GM21526 (cell line): Measurements from ENCODE around the gene ZMIZ1.

Experiments used
- ATAC-seq: cut with Tn5 transposase; IDR thresholded peaks from one replicate; pipeline ENCODE4 v1.9.1; 2021; ENCODE audit warnings: moderate library complexity; ENCODE audit not compliant: unreplicated experiment, low FRiP score

Gene ZMIZ1, protein sequence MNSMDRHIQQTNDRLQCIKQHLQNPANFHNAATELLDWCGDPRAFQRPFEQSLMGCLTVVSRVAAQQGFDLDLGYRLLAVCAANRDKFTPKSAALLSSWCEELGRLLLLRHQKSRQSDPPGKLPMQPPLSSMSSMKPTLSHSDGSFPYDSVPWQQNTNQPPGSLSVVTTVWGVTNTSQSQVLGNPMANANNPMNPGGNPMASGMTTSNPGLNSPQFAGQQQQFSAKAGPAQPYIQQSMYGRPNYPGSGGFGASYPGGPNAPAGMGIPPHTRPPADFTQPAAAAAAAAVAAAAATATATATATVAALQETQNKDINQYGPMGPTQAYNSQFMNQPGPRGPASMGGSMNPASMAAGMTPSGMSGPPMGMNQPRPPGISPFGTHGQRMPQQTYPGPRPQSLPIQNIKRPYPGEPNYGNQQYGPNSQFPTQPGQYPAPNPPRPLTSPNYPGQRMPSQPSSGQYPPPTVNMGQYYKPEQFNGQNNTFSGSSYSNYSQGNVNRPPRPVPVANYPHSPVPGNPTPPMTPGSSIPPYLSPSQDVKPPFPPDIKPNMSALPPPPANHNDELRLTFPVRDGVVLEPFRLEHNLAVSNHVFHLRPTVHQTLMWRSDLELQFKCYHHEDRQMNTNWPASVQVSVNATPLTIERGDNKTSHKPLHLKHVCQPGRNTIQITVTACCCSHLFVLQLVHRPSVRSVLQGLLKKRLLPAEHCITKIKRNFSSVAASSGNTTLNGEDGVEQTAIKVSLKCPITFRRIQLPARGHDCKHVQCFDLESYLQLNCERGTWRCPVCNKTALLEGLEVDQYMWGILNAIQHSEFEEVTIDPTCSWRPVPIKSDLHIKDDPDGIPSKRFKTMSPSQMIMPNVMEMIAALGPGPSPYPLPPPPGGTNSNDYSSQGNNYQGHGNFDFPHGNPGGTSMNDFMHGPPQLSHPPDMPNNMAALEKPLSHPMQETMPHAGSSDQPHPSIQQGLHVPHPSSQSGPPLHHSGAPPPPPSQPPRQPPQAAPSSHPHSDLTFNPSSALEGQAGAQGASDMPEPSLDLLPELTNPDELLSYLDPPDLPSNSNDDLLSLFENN

DNA sequence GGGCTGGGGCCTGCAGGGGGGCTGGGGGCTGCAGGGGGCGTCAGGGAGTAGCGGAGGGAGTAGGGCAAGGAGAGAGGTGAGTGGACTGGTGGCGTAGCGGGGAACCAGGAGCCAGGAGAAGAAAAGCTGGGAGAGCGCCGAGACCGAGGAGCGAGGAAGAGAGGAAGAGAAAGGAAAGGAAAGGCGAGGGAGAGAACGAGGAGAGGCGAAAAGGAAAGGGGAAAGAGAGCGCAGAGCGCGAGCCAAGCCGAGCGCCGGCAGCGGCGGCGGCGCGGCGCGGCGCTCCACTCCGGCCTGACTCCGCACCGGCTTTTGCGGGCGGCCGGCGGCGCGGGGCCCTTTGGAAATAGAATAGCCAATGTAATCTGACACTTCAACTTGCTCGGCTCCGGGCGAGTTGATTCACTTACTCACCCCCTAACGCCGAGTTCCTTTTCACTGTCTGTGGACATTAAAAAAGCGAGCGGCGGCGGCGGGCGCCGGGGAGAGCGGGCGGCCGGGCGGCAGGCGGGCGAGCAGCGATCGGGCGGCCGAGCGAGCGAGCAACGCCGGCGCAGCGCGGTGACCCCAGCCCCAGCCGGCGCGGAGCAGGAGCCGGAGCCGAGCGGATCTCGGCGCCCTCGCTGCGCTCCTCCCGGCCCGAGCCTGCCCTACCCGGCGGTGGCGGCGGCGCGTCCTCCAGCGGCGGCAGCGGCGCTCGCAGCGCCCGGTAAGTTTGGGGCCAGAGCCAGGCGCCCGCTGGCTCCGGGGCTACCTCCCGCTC lies at the start of gene ZMIZ1:
ZMIZ1 (plus strand) TSS at position 405 of the 763 bp plus-strand sequence. CDS start 132,667 bp downstream, outside the sequence.
- ATAC-seq, result peak; percentile 60

DNA sequence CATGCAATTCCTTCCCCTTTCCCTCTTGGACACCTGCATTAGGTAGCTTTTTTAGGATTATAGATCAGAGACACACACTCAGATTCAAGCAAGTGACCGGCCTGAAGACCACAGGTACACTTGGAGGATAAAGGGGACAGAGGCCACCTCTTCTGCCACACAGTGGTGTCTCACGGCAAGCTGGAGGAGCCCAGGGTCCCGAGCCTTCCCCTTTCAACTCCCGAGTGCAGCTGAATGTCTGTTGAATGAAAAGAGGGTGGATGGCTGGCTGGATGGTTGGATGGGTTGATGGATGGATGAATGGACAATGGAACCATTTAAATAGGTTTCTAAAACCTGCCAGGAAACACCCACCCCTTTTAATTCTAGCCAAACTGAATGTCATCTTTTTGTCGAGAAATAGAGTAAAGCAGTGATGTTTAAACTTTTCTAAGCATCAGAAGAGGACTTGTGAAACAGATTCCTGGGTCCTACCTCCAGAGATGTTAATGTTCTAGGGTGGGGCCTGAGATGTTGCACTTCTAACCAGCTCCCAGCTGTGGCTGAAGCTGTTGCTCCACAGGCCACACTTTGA lies 49.2 kb upstream of the ZMIZ1 start:
- no peak for ATAC-seq

DNA sequence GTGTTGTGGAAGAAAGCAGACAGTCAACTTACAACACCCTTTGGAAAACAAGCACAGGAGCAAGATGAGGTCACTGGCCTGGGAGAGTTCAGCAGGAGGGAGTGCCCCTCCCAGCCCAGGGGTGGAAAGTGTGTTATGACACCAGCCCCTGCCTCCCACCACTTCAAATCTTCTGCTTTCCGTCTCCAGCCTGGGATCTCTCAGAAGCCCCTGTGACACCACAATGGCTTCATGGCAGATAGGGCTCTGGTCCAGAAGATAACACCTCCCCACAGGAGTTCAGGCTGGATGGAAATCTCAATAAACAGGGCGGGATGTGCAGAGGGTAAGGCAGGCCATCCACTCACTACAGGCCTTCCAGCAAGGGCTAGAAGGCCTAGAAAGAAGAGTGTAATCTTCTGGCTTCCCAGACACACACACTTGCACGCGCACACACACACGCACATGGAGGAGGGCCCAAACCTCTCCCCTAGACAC lies 48.7 kb upstream of the ZMIZ1 start:
- ATAC-seq, result no peak

DNA sequence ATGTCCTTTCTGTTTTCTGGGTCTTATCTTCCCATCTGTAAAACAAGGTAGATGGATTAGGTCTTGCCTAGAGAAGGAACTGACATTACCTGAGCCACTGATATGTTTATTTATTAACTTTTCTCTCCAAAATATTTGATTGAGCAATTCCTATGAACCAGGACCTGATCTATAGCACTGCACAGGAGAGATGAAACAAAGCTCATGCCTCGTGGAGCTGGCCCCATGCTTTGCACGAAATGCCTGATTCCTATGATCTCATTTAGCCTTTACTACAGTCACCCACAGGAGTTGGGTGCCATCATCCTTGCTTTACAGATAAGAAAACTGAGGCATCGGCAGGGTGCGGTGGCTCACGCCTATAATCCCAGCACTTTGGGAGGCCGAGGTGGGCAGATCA lies 48.2 kb upstream of the ZMIZ1 start:
- no peak for ATAC-seq

DNA sequence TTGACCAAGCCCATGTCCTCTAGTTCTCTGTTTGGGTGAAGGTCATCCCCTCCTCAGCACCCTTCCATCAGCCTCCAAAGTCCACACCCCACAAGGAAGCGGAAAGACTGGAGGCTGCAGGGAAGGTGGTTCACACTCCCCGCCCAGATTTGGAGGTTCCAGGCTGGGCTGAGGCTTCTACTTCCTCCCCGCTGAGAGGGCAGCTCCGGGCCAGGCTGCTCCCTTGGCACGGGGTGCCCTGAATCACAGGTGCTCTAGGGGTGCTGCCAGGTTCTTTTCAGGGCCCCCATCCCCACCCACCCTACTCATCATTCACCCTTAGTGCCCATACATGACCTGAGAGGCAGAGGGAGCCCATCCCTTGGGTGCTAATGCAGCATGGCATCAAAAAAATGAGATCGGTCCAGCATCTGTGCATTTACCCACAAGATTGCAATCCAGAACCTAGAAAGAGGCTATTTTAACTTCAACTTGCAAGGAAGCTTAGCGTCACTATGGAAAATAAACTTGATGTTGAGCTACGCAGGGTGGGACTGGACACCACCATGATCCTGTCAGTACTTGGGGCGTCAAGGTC lies 47.3 kb upstream of the ZMIZ1 start:
- ATAC-seq, result no peak

DNA sequence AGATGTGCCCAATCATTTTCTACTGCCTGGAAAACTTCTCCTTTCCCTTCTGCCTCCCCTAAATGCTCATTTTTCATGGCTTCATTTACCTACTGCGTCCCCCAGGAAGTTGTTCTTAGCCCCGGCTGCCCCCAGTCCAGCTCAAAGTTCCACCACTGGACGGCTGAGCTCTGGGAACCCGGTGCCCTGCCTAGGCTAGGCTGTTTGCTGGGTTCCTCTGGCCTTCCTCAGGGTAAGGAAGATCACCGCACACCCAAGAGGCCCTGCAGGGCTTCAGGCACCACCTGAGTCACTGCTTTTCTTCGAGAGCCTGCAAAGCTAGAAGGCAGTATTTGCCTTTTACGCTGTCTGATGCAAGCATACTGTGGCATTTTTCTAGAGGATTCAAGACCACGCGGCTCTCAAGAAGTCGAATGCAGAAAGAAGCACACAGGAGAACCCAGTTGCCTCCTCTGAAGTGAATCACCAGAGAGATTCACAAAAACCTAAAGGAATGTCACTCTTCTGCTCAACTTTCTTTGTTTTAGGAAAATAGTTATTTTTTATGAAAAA lies 46.7 kb upstream of the ZMIZ1 start:
- no peak for ATAC-seq

DNA sequence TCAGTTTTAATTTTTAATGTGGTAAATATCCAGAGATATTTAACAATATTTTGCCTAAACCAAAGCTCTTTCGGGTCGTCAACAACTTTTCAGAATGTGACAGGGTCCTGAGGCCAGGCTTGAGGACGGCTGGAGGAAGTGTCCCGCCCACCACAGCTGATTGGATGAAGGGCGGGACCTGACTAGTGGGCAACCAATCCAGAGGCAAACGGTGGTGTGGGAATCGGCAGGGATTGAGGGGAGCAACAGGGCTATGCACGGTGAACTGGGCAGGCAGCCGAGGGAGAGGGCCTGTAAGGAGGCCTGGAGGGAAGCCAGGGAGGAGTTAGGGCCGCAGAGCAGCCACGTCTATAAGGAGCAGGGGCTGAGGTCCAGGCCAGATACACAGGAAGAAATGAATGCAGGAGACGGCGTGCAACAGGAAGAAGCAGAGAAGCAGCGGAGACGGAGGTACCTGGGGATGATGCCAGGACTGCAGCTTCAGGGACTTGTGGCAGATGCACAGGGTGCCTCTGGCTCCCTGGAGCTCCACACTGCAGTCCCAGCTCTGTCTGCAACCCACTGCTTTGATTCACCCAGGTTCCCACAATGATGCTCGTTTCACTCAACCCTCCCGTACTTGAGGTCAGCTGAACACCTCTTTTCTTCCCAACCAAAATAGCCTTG lies 46.1 kb upstream of the ZMIZ1 start:
- ATAC-seq, result peak; percentile 9

DNA sequence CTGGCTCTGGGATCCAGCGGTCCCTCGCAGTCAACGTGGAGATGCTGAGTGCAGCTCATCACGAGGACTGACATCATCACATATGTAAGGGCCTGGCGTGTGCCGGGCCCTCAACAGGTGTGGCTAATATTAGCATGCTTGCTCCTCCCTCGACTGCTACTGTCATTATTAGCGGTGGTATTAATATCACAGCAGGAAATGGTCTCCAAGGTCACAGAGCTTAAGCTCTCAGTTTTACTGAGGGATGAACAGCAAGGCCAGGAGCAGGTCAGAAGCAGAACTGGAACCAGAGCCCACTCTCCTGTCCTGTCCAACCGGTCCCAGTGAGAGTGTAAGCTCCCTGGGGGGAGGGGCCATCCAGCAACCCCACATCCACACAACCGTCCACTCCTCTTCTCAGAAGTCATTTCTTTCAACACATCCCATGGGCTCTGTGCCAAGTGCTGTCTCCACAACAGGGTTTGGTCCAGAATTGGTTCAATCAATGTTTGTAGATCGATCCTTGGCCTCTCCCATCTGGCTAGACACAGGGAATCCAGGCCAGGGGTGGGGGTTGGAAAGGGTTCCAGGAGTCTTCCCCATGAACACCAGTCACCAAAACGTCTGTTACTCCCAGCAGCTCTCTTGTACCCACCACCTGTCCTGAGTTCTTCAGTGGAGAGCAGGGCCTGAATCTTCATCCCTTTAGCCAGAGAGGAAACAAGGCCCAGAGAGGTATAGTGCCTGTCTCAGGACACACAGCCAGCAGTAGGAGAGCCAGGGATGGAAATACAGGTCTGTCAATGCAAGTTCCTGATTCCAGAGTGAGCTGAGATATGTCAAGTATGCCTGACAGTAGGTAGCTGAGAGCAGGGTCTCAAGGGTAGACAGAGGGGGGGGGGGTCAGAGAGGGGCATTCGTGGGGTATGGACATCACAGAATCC lies 45.3 kb upstream of the ZMIZ1 start:
- peak; percentile 92 for ATAC-seq

DNA sequence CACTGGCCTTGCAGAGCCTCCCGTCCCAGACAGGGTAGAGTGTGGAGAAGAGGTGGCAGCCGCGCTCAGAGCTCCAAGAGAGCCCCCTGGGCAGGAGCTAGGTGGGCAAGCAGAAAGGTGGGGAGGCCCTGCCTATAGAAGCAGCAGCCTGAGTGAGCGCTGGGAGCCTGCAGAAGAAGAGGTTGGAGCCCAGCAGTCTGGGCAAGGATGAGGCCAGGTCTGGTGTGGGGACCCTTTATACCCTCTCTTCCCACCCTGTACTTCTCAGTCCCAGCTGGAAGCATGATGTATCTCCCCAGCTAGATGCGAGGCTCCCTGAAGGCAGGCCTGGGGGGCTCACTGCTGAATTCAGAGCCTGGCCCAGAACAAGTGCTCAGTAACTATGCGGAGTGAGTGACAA lies 44.5 kb upstream of the ZMIZ1 start:
- ATAC-seq, result no peak

DNA sequence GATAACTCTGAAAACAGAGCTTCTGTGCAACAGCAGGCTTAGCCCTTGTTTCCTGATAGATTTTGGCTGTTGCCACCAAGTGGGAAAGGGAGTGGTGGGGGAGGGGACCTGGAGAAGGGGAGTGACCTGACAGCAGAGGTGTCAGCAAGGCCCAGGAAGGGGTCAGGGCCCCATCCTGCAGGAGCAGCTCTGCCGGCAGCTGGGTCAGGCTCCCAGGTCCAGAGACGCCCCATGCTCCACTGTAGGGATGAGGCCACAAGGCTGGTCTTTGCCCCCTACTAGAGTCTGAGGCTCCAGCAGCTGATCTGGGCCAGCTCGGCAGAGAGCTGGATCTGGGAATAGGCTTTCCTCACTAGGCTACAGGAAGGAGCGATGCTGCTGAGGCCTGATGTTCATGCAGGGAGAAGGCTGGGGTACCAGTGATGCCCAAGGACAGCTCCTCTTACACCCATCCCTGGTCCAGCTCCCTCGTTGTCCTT lies 44.0 kb upstream of the ZMIZ1 start:
- no peak for ATAC-seq

DNA sequence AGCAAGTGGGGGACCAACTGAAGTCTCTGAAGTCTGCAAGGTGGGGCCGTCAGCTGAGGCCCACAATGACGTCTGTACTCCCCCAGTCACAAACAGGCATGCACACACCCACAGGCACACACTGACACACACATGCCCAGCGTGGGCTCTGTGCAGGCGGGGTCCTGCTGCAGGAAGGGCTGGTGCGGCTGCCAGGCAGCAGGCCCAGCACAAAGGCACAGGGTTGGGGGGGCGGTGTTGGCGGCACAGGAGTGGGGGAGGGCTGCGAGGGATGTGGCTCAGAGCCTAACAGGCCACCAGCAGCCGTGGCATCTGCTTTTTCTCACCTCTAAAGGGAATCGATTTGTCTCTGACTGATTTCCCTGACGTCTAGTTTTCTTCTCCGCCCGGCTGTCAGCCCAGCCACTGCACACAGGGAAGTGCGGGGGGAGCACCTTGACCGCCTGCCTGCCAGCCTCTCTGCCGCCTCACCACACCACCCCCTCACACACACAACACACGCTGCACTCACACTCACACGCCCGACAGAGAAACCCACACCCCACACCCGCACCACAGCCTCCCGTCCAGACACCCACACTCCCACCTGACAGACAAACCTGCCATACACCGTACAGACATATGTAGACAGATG lies 43.5 kb upstream of the ZMIZ1 start:
- ATAC-seq, result no peak

DNA sequence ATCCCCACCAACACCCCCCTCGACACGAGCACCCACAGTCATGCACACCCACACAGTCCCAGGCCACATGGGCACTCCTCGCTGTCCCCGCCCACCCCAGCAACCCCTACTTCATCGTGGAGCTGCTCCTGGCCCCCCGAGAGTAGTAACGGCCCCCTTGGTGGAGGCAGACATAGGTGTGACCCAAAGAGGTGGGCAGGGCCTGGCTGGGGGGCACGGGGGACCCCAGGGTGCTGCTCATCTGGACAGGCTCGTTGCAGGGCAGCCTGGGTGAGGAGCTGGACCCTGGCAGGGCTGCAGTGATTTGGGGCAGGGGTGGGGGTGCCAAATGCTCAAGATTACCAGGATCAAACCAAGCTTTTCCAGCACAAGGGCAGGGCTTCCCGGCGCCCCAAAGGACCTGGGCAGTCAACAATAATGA lies 42.4 kb upstream of the ZMIZ1 start:
- ATAC-seq, result no peak

DNA sequence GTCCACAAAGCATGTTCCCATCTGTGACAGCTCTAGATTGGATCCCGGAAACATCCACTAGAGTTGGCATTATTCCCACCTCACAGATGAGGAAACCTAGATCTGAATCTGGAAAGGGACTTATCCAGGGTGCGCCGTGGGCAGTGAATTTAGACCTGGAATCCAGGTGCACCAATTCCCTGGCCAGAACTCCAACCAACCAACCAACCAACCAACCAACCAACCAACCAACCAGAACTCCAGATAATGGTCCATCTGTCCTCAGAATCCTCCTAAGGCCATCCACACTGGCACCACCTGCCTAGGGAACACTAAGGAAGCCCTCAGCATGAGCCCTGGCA lies 42.0 kb upstream of the ZMIZ1 start:
- ATAC-seq, result no peak

DNA sequence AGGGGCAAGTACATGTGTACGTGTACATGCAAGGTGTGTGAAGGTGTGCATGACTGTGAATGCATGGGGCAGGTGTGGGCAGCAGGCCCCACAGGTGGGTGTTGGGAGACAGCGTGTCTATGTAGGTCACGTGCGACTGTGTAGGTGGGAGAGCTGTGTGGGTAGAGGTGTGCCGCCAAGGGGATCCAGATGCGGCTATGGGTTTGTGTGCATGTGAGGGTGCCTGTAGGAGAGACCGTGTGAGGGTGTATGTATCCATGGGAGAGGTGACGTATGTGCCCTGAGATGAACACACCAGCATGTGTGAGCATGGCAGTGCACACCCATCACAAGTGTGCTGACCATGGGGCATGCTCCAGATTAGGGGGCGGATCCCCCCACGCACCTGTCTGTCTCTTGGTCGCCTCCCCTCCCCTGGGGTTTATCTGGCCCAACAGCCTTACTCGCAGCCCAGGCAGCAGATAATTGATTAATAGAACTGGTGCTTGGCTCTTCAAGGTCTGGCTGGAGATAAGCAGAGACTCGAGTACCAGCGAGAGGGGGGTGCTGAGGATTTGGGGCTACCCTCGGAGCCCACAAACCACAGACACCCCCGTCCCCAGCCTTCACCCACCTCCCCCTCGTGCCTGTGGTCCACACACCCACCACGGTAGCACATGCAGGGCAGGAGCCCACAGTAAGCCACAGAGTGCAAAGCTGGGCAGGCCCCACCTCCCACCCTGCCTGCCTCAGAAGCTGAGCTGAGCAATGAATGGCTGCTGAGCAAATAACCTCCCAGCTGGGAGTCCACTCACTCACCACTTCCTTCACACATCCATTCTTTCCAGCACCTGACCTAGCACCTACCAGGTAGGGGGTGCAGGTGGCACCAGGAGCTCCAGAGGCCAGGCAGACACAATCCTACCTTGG lies 41.4 kb upstream of the ZMIZ1 start:
- ATAC-seq, result no peak

DNA sequence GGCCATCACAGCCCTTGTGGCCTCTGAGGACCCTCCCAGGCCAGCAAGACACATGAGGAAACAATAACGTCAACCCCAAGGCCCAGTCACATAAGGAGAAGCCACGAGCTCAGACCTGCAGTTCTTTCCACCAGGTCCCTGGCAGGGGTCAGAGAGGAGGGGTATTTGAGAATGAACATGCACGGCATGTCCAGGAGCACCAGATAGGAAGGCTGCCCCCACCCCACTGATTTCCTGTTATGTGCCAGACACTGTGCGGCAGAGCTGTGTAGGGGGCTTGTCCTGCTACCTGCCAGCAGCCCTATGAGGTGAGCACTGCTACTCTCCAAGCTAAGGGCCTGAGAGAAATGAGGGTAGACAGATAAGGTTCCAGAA lies 40.7 kb upstream of the ZMIZ1 start:
- ATAC-seq, result no peak

DNA sequence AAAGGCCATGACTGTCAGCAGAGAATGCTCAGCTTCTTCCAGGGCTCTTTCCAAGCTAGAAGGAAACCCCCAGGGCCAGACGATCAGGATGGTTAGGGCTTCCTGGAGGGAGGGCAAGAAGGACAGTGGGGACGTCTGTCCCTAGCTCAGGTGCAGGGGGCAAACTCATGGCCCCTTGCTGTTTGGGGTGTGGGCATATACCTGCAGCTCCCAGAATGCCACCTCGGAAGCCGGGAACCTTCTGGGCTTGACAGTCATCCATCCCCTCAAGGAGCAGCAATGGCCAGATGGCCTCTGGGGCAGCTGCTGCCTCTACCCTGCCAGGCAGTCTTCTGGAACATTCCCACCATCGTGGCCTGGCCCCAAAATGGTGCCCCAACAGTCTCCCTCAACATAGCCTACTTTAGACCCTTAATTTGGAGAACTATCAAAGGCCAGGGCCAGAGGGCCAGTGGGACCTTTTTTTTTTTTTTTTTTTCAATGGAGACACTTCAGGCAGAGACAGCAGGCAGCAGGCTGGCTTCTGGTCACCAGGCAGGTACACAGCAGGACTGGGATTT lies 40.2 kb upstream of the ZMIZ1 start:
- no peak for ATAC-seq
